ENCODE measurements around the gene DNM3. TPM values are rescaled to one million over a fixed set of nuclear protein-coding genes. Genes with fewer than 3 reads are reported as not detected.

The DNM3 gene
- total and polyA plus RNA-seq, 2 donors (not counting 3 experiments of a cell fraction or from before 2014, with no cell fraction given): 1.4 to 2.5 TPM

DNA sequence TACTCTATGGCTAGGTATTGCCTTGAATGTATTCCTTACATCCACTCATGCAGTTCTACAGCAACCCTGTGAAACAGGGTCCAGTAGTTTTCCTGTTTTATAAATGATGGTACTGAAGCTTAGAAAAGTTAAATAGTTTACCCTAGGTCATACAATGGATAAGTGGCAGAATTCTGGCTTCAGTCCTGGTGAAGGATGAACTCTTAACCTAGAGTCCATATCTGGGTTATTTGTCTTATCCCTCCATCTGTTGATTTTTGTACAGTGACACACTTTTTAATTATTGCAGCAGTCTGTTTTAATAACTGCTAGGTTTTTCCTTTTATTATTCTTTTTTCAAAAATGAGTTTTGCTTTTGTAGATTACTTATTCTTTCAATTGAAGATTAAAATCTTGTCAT, 263.9 kb downstream of the DNM3 start:
- Histone ChIP-seq H3K9me3 (replicated peaks; ENCODE audit: control insufficient read depth, insufficient read depth, low read length) (no peaks in the 10 kb centered on the region), H2AFZ (ENCODE audit: low read depth, low read length) (no peak overlapping the region), H4K20me1 (replicated peaks; ENCODE audit: control insufficient read depth, extremely low read depth, insufficient read depth, low read length) (no peaks in the 10 kb centered on the region), H3K36me3 (ENCODE audit: control insufficient read depth in 2 of 2, extremely low read depth in 1 of 2, insufficient read depth in 2 of 2, low read length in 2 of 2) (no peaks in the 10 kb centered on the region), H3K9me1 (replicated peaks; ENCODE audit: control insufficient read depth, extremely low read depth, insufficient read depth, low read length) (no peaks in the 10 kb centered on the region), H3K79me2 (ENCODE audit: control insufficient read depth, insufficient read depth, low read length) (no peaks in the 10 kb centered on the region), H3K27ac (ENCODE audit: insufficient read depth, low read depth, low read length) (no peak overlapping the region), H3K4me3 (replicated peaks in 1 of 3; ENCODE audit: insufficient read depth in 1 of 3, low read depth in 1 of 3, low read length in 3 of 3) (no peak overlapping the region), H3K27me3 (ENCODE audit: control insufficient read depth in 2 of 2, insufficient read depth in 2 of 2, low read length in 2 of 2) (no peaks in the 10 kb centered on the region), H3K4me2 (ENCODE audit: insufficient read depth, low read length) (no peak overlapping the region), H3K4me1 (ENCODE audit: control insufficient read depth, extremely low read depth, insufficient read depth, low read length) (peaks cover 32% of the 10 kb centered on the region), H3K9ac (replicated peaks; ENCODE audit: extremely low read depth, insufficient read depth, low read length) (no peak overlapping the region)
- ChIA-PET POLR2A (no interaction called here), CTCF (no interaction called here)
- dilution Hi-C loops (cut with MboI; ENCODE audit: extremely low pct_ligation_motif_present, low sequenced_read_pairs) (no loop called here), intact Hi-C loops (cut with micrococcal nuclease) (no loop called here)
- FAIRE-seq (no peak), DNase-seq (ENCODE audit: low read depth, low spot score) (no peak)
- TF ChIP-seq FOS (IDR thresholded peaks at IDR 0.05; ENCODE audit: borderline replicate concordance, insufficient read depth, low read length) (no peak), JUN (IDR thresholded peaks at IDR 0.05; ENCODE audit: borderline replicate concordance, insufficient read depth, insufficient read length, low read depth) (no peak), POLR2A (IDR thresholded peaks at IDR 0.05; ENCODE audit: low read depth, low read length) (no peak), GATA2 (IDR thresholded peaks at IDR 0.05; ENCODE audit: insufficient read depth, insufficient read length, low read depth, low read length) (no peak)
- no TSS peak for BruUV-seq (replicated peaks)

DNA sequence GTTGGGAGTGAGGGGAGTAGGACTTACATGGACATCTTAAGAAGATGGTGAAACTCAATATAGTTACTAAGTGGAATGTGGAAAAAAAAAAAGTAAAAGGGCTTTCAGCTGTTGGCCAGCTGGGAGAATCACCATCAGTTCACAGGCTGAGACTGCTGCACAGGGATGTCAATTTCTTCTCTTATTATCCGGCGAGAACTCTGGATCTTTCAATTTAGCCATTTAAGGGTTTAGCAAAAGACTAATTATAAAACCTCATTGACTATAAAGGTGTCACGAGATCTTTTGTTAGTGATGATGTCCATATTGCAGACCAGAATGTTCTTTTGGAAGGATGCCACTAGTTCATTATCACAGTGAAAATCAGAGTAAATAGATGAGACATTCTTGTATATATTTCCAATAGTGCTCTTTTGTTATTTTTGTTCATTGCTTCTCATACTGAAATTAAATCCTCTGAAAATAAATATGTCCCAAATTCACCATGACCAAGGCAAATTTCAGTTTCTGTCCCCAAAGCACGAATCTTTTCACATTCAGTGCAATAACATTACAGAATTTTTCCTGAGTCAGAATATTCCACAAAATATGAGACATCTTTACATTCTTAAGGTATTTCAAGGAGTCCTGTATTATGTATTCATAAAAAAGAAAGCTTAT, 266.1 kb downstream of the DNM3 start:
- POLR2A ChIA-PET: no interaction called here
- no peak for FAIRE-seq
- no peaks in the 10 kb centered on the region for H3K9me1 ChIP-seq (replicated peaks; ENCODE audit: control insufficient read depth, extremely low read depth, insufficient read depth, low read length)
- H3K4me2 ChIP-seq (ENCODE audit: insufficient read depth, low read length): no peak overlapping the region
- no peak for DNase-seq (ENCODE audit: low read depth, low spot score)
- CTCF ChIA-PET: interaction anchor here (1.5 to 2.4 kb wide), 4 partner anchors 15 to 292 kb away, joined by 3 to 12 read pairs (median 6); no protein-coding TSS in a partner anchor
- dilution Hi-C loops (cut with MboI; ENCODE audit: extremely low pct_ligation_motif_present, low sequenced_read_pairs) (no loop called here), intact Hi-C loops (cut with micrococcal nuclease) (no loop called here)
- no peaks in the 10 kb centered on the region for H4K20me1 ChIP-seq (replicated peaks; ENCODE audit: control insufficient read depth, extremely low read depth, insufficient read depth, low read length)
- H3K9ac ChIP-seq (replicated peaks; ENCODE audit: extremely low read depth, insufficient read depth, low read length): no peak overlapping the region
- no peaks in the 10 kb centered on the region for H3K9me3 ChIP-seq (replicated peaks; ENCODE audit: control insufficient read depth, insufficient read depth, low read length)
- H2AFZ ChIP-seq (ENCODE audit: low read depth, low read length): no peak overlapping the region
- no peaks in the 10 kb centered on the region for H3K36me3 ChIP-seq (ENCODE audit: control insufficient read depth in 2 of 2, extremely low read depth in 1 of 2, insufficient read depth in 2 of 2, low read length in 2 of 2)
- H3K27me3 ChIP-seq (ENCODE audit: control insufficient read depth in 2 of 2, insufficient read depth in 2 of 2, low read length in 2 of 2): no peaks in the 10 kb centered on the region
- TF ChIP-seq POLR2AphosphoS5 (IDR thresholded peaks at IDR 0.05; ENCODE audit: insufficient read depth, low read depth, low read length) (no peak), MYC (IDR thresholded peaks at IDR 0.05; ENCODE audit: low read depth, low read length) (no peak), EZH2 (IDR thresholded peaks at IDR 0.05; ENCODE audit: borderline replicate concordance, low read depth, low read length, severe bottlenecking) (no peak), JUN (IDR thresholded peaks at IDR 0.05; ENCODE audit: borderline replicate concordance, insufficient read depth, insufficient read length, low read depth) (no peak), FOS (IDR thresholded peaks at IDR 0.05; ENCODE audit: borderline replicate concordance, insufficient read depth, low read length) (no peak), GATA2 (IDR thresholded peaks at IDR 0.05; ENCODE audit: insufficient read depth, insufficient read length, low read depth, low read length) (no peak), POLR2A (IDR thresholded peaks at IDR 0.05; ENCODE audit: low read depth, low read length) (no peak)
- TF ChIP-seq, protein P1, sequence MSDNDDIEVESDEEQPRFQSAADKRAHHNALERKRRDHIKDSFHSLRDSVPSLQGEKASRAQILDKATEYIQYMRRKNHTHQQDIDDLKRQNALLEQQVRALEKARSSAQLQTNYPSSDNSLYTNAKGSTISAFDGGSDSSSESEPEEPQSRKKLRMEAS (IDR thresholded peaks at IDR 0.05; ENCODE audit: insufficient read depth, insufficient read length): no peak
- TF ChIP-seq, protein P2, sequence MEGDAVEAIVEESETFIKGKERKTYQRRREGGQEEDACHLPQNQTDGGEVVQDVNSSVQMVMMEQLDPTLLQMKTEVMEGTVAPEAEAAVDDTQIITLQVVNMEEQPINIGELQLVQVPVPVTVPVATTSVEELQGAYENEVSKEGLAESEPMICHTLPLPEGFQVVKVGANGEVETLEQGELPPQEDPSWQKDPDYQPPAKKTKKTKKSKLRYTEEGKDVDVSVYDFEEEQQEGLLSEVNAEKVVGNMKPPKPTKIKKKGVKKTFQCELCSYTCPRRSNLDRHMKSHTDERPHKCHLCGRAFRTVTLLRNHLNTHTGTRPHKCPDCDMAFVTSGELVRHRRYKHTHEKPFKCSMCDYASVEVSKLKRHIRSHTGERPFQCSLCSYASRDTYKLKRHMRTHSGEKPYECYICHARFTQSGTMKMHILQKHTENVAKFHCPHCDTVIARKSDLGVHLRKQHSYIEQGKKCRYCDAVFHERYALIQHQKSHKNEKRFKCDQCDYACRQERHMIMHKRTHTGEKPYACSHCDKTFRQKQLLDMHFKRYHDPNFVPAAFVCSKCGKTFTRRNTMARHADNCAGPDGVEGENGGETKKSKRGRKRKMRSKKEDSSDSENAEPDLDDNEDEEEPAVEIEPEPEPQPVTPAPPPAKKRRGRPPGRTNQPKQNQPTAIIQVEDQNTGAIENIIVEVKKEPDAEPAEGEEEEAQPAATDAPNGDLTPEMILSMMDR (IDR thresholded peaks at IDR 0.05; ENCODE audit: extremely low read depth in 1 of 2, insufficient read depth in 1 of 2, low read depth in 1 of 2, low read length in 2 of 2): no peak
- no peak overlapping the region for H3K27ac ChIP-seq (ENCODE audit: insufficient read depth, low read depth, low read length)
- BruUV-seq (replicated peaks): no TSS peak
- H3K79me2 ChIP-seq (ENCODE audit: control insufficient read depth, insufficient read depth, low read length): no peaks in the 10 kb centered on the region
- H3K4me3 ChIP-seq (replicated peaks in 1 of 3; ENCODE audit: insufficient read depth in 1 of 3, low read depth in 1 of 3, low read length in 3 of 3): no peak overlapping the region
- H3K4me1 ChIP-seq (ENCODE audit: control insufficient read depth, extremely low read depth, insufficient read depth, low read length): peaks cover 33% of the 10 kb centered on the region
